BJ (cell line): ENCODE measurements around the gene IGSF22. TPM values are rescaled to one million over a fixed set of nuclear protein-coding genes. Genes with fewer than 3 reads are reported as not detected.

Experiments used
- CTCF ChIA-PET: fragments of 350-600 bp; formaldehyde crosslinking; extraction: SDS; loops from one replicate; lab custom pipeline; 2021; ENCODE audit warnings: antibody characterized with exemption, inconsistent platforms; lab: Yijun Ruan, JAX
- POLR2A ChIA-PET: fragments of 300-600 bp; sonication (Branson Sonifier 250); formaldehyde crosslinking; extraction: SDS; loops from one replicate; lab custom pipeline; 2021; ENCODE audit warnings: antibody characterized with exemption; lab: Charles Lee
- DNase-seq: peaks from one replicate; pipeline ENCODE4 v3.0.0-alpha.2; 2011; ENCODE audit warnings: low read depth
- H3K27me3 ChIP-seq: 2 replicates; pipeline ENCODE4 v1.6.0; 2011; ENCODE audit warnings: low read length; ENCODE audit not compliant: control insufficient read depth, insufficient read depth
- H3K36me3 ChIP-seq: 2 replicates; pipeline ENCODE4 v1.5.1; 2011; ENCODE audit warnings: low read length; ENCODE audit not compliant: control insufficient read depth, insufficient read depth
- H3K4me3 ChIP-seq: 2 replicates; pipeline ENCODE4 v1.5.1; 2011; ENCODE audit warnings: low read depth, mild to moderate bottlenecking, control low read depth, low read length
- polyA plus RNA-seq: library from polyadenylated mRNA; depleted of rRNA; stranded (reverse); fragments of >200 nt; gene quantifications from 2 replicates; pipeline ENCODE4 v1.2.3, GENCODE V29; 2011
- TF ChIP-seq, protein P1 (sequence below): IDR thresholded peaks from 2 replicates; pipeline ENCODE4 v1.5.1; 2011; ENCODE audit warnings: low read depth, mild to moderate bottlenecking, control low read depth, inconsistent platforms, low read length, moderate library complexity; ENCODE audit not compliant: insufficient read depth

The IGSF22 gene
- polyA plus RNA-seq, 1 experiment, result 0.15 TPM

- no peaks in the 10 kb centered on the region; the same call in 1 of the 2 replicates for H3K27me3 ChIP-seq
- POLR2A ChIA-PET, result no interaction called here
- no peak for DNase-seq
- H3K4me3 ChIP-seq, result no peak overlapping the region
- no peaks in the 10 kb centered on the region for H3K36me3 ChIP-seq
- TF ChIP-seq, protein P1, sequence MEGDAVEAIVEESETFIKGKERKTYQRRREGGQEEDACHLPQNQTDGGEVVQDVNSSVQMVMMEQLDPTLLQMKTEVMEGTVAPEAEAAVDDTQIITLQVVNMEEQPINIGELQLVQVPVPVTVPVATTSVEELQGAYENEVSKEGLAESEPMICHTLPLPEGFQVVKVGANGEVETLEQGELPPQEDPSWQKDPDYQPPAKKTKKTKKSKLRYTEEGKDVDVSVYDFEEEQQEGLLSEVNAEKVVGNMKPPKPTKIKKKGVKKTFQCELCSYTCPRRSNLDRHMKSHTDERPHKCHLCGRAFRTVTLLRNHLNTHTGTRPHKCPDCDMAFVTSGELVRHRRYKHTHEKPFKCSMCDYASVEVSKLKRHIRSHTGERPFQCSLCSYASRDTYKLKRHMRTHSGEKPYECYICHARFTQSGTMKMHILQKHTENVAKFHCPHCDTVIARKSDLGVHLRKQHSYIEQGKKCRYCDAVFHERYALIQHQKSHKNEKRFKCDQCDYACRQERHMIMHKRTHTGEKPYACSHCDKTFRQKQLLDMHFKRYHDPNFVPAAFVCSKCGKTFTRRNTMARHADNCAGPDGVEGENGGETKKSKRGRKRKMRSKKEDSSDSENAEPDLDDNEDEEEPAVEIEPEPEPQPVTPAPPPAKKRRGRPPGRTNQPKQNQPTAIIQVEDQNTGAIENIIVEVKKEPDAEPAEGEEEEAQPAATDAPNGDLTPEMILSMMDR, result no peak
- CTCF ChIA-PET, result interaction anchor here (1.2 to 1.4 kb wide), 3 partner anchors 8 to 14 kb away, joined by 4 to 6 read pairs (median 4); no protein-coding TSS in a partner anchor
Measured at GRCh38 chr11:18713646-18714442, 12.1 kb downstream of the IGSF22 start.

- Histone ChIP-seq H3K4me3 (no peak overlapping the region), H3K36me3 (no peaks in the 10 kb centered on the region), H3K27me3 (peaks cover 12% of the 10 kb centered on the region)
- POLR2A ChIA-PET, result no interaction called here
- CTCF ChIA-PET, result no interaction called here
- DNase-seq, result no peak
- TF ChIP-seq, protein P1, result no peak
Measured at GRCh38 chr11:18710545-18710944, 15.4 kb downstream of the IGSF22 start.

GRCh38 chr11:18709414-18709813 lies 16.6 kb downstream of the IGSF22 start:
- peaks cover 16% of the 10 kb centered on the region for H3K27me3 ChIP-seq
- no peaks in the 10 kb centered on the region for H3K36me3 ChIP-seq
- TF ChIP-seq, protein P1, result no peak
- CTCF ChIA-PET, result interaction anchor here (1.1 kb wide), 1 partner anchor 13 kb away, joined by 3 read pairs; no protein-coding TSS in a partner anchor
- POLR2A ChIA-PET, result no interaction called here
- no peak overlapping the region for H3K4me3 ChIP-seq
- DNase-seq, result no peak

GRCh38 chr11:18707811-18708340 lies 18.1 kb downstream of the IGSF22 start:
- CTCF ChIA-PET, result interaction anchor here (1.1 to 1.8 kb wide), 3 partner anchors 14 to 20 kb away, joined by 3 to 6 read pairs (median 4); no protein-coding TSS in a partner anchor
- POLR2A ChIA-PET, result no interaction called here
- TF ChIP-seq, protein P1, result no peak
- no peak overlapping the region for H3K4me3 ChIP-seq
- no peak for DNase-seq
- no peaks in the 10 kb centered on the region for H3K36me3 ChIP-seq
- H3K27me3 ChIP-seq, result peaks cover 16% of the 10 kb centered on the region
